ENCODE measurements around the gene THRB.

DNA sequence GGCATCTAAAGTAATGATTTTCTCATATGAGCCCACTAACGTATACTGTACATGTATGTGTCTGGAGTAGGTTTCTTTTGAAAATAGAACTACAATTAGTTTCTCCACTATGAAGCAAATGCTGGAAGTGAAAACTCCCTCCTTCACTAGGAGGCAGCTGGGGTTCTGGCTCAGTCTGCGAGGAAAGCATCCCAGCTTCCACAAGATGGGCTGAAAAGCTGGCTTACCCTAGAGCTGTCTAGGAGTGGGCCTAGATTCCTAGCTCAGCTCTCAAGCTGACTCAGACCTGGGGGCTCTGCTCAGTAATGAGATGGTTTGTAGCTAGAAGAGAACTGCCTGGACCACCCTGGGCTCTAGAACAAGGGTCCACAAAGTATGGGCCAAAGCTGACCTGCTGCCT, 268.3 kb downstream of the THRB start:
- no peak for TF ChIP-seq GRHL2 (CRISPR knock-in tag; IDR thresholded peaks at IDR 0.05; ENCODE audit: insufficient replicate concordance, severe bottlenecking)
- TF ChIP-seq CTCF (IDR thresholded peaks at IDR 0.05) = no peak
- TF ChIP-seq TEAD4 (CRISPR knock-in tag; IDR thresholded peaks at IDR 0.05) = no peak
- TF ChIP-seq, protein P1, sequence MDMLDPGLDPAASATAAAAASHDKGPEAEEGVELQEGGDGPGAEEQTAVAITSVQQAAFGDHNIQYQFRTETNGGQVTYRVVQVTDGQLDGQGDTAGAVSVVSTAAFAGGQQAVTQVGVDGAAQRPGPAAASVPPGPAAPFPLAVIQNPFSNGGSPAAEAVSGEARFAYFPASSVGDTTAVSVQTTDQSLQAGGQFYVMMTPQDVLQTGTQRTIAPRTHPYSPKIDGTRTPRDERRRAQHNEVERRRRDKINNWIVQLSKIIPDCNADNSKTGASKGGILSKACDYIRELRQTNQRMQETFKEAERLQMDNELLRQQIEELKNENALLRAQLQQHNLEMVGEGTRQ (CRISPR knock-in tag; IDR thresholded peaks at IDR 0.05) = no peak
- TF ChIP-seq JUN (CRISPR knock-in tag; IDR thresholded peaks at IDR 0.05) = no peak
- TF ChIP-seq, protein P2, sequence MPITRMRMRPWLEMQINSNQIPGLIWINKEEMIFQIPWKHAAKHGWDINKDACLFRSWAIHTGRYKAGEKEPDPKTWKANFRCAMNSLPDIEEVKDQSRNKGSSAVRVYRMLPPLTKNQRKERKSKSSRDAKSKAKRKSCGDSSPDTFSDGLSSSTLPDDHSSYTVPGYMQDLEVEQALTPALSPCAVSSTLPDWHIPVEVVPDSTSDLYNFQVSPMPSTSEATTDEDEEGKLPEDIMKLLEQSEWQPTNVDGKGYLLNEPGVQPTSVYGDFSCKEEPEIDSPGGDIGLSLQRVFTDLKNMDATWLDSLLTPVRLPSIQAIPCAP (CRISPR knock-in tag; IDR thresholded peaks at IDR 0.05) = no peak
- no peak for TF ChIP-seq TEAD1 (CRISPR knock-in tag; IDR thresholded peaks at IDR 0.05)
- TF ChIP-seq ATF2 (CRISPR knock-in tag; IDR thresholded peaks at IDR 0.05; ENCODE audit: borderline replicate concordance, low read depth) = no peak
- TF ChIP-seq, protein P3, sequence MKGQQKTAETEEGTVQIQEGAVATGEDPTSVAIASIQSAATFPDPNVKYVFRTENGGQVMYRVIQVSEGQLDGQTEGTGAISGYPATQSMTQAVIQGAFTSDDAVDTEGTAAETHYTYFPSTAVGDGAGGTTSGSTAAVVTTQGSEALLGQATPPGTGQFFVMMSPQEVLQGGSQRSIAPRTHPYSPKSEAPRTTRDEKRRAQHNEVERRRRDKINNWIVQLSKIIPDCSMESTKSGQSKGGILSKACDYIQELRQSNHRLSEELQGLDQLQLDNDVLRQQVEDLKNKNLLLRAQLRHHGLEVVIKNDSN (CRISPR knock-in tag; IDR thresholded peaks at IDR 0.05) = no peak
- TF ChIP-seq, protein P4, sequence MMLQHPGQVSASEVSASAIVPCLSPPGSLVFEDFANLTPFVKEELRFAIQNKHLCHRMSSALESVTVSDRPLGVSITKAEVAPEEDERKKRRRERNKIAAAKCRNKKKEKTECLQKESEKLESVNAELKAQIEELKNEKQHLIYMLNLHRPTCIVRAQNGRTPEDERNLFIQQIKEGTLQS (CRISPR knock-in tag; conservative IDR thresholded peaks at IDR 0.05) = no peak
- TF ChIP-seq ZNF416 (CRISPR knock-in tag; IDR thresholded peaks at IDR 0.05) = no peak
- no peak for TF ChIP-seq RORB (CRISPR knock-in tag; IDR thresholded peaks at IDR 0.05)
